ENCODE results near the gene MPDU1. TPM values are rescaled to one million over a fixed set of nuclear protein-coding genes. Genes with fewer than 3 reads are reported as not detected.
A peak's percentile ranks its signal among the peaks of the same experiment; 100 is the strongest.

MPDU1 gene
- total RNA-seq, 1 donor from 2014 or later, result 60.2 TPM

GRCh38 chr17:7561028-7561575 is 22.6 kb upstream of the MPDU1 start:
- Mint-ChIP-seq H3K4me1 (ENCODE audit: low read depth, unreplicated experiment) (peaks cover 12% of the 10 kb centered on the region), H3K27ac (ENCODE audit: unreplicated experiment) (peak overlapping the region; percentile 89), H3K4me3 (ENCODE audit: unreplicated experiment) (peak overlapping the region; percentile 96), H3K27me3 (ENCODE audit: unreplicated experiment) (peaks cover 9% of the 10 kb centered on the region), H3K36me3 (ENCODE audit: unreplicated experiment) (no peaks in the 10 kb centered on the region), H3K9me3 (ENCODE audit: unreplicated experiment) (peaks cover 16% of the 10 kb centered on the region)
- peak; percentile 27 for TF ChIP-seq CTCF (IDR thresholded peaks at IDR 0.05; ENCODE audit: partially characterized antibody, unreplicated experiment)
- DNase-seq, result peak; percentile 92

GRCh38 chr17:7561589-7562207 is 22.0 kb upstream of the MPDU1 start, which contains the start of gene SENP3:
Gene SENP3 (plus strand): TSS chr17:7561919. CDS start chr17:7563077, 1,158 bp downstream.
- peak within 1 kb of the TSS; percentile 98 for H3K4me3 Mint-ChIP-seq (ENCODE audit: unreplicated experiment)
- H3K36me3 Mint-ChIP-seq (ENCODE audit: unreplicated experiment), result no peaks in the 10 kb centered on the region
- H3K27me3 Mint-ChIP-seq (ENCODE audit: unreplicated experiment), result peaks cover 9% of the 10 kb centered on the region
- peak within 1 kb of the TSS; percentile 89 for H3K27ac Mint-ChIP-seq (ENCODE audit: unreplicated experiment)
- peaks cover 12% of the 10 kb centered on the region for H3K4me1 Mint-ChIP-seq (ENCODE audit: low read depth, unreplicated experiment)
- no peak for TF ChIP-seq CTCF (IDR thresholded peaks at IDR 0.05; ENCODE audit: partially characterized antibody, unreplicated experiment)
- H3K9me3 Mint-ChIP-seq (ENCODE audit: unreplicated experiment), result peaks cover 16% of the 10 kb centered on the region
- DNase-seq, result peak; percentile 93

DNA sequence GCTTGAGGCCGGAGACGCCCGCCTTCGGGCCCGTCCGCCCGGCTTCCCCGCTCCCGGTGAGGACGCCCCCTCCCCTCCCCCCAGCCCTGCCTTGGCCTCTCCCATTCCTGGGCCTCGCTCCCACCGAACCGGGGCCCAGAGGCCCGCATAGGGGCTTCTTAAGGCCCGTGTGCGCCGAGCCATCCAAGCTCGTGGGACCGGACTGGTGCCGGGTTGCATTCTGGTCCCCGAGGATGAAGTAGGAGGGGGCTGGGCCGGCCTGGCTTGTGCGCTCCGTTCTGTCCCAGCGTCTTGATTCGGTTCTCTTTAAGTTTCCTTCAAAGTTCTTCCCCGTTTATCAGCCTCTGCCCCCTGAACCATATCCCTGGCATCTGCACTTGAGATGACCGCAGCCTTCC is 21.4 kb upstream of the MPDU1 start:
- no peak for DNase-seq
- Mint-ChIP-seq H3K27me3 (ENCODE audit: unreplicated experiment) (peaks cover 9% of the 10 kb centered on the region), H3K36me3 (ENCODE audit: unreplicated experiment) (no peaks in the 10 kb centered on the region), H3K4me3 (ENCODE audit: unreplicated experiment) (peak overlapping the region; percentile 98), H3K4me1 (ENCODE audit: low read depth, unreplicated experiment) (peaks cover 12% of the 10 kb centered on the region), H3K27ac (ENCODE audit: unreplicated experiment) (peak overlapping the region; percentile 89), H3K9me3 (ENCODE audit: unreplicated experiment) (peaks cover 18% of the 10 kb centered on the region)
- no peak for TF ChIP-seq CTCF (IDR thresholded peaks at IDR 0.05; ENCODE audit: partially characterized antibody, unreplicated experiment)

- H3K4me3 Mint-ChIP-seq (ENCODE audit: unreplicated experiment), result peak overlapping the region; percentile 98
- peaks cover 18% of the 10 kb centered on the region for H3K9me3 Mint-ChIP-seq (ENCODE audit: unreplicated experiment)
- no peak overlapping the region for H3K27ac Mint-ChIP-seq (ENCODE audit: unreplicated experiment)
- H3K36me3 Mint-ChIP-seq (ENCODE audit: unreplicated experiment), result no peaks in the 10 kb centered on the region
- no peak for DNase-seq
- no peak for TF ChIP-seq CTCF (IDR thresholded peaks at IDR 0.05; ENCODE audit: partially characterized antibody, unreplicated experiment)
- peaks cover 12% of the 10 kb centered on the region for H3K4me1 Mint-ChIP-seq (ENCODE audit: low read depth, unreplicated experiment)
- H3K27me3 Mint-ChIP-seq (ENCODE audit: unreplicated experiment), result peaks cover 9% of the 10 kb centered on the region
These were observed 20.4 kb upstream of the MPDU1 start for GRCh38 chr17:7563115-7563869.

DNA sequence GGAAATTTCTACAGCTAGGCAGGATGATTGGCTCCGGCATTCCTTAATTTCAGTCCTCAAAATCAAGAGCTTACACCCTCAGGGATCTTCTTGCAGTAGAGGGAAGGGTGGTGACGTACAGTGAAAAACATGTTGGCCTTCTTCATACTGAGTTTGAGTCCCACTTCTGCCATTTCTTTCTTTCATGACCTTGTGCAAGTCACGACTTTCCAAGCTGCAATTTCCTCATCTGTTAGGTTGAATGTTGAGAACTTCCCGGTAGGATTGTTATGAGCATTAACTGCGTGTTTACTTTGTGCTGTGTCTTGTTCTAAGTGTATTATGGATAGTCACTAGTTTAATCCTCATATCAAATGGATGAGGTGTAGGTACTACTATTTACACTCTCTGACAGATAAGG is 14.1 kb upstream of the MPDU1 start:
- Mint-ChIP-seq H3K4me3 (ENCODE audit: unreplicated experiment) (no peak overlapping the region), H3K36me3 (ENCODE audit: unreplicated experiment) (no peaks in the 10 kb centered on the region)

More for the DNA sequence above, 14.1 kb upstream of the MPDU1 start:
- Mint-ChIP-seq H3K27me3 (ENCODE audit: unreplicated experiment) (peaks cover 10% of the 10 kb centered on the region), H3K4me1 (ENCODE audit: low read depth, unreplicated experiment) (peaks cover 7% of the 10 kb centered on the region), H3K9me3 (ENCODE audit: unreplicated experiment) (peaks cover 15% of the 10 kb centered on the region), H3K27ac (ENCODE audit: unreplicated experiment) (no peak overlapping the region)
- no peak for TF ChIP-seq CTCF (IDR thresholded peaks at IDR 0.05; ENCODE audit: partially characterized antibody, unreplicated experiment)
- DNase-seq, result no peak

All from glutamatergic neuron (in vitro differentiated cells).